ENCODE results near the gene CTBP2. TPM values are rescaled to one million over a fixed set of nuclear protein-coding genes. Genes with fewer than 3 reads are reported as not detected.

The CTBP2 gene
- total RNA-seq, 2 experiments from 2014 or later: 0.19 to 0.42 TPM

DNA sequence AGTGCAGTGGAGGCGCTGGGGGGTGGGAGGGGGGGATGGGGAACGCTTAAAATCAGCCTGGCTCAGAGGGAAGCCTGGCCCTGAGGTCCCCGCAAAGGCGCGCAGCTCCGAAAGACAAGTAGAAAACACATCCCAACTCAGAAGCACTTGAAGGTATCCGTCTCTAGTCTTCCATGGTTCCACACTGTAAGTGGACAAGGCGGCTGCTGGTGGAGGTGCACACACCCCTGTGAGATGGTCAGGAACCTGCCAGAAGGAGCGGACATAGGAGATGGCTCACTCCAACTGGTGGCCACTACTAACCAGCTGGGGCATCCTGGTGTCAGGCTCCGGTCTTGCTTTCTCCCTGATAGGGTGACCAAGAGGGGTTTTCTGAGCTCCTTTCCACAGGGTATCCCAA is 41.7 kb downstream of the CTBP2 start:
- CTCF ChIA-PET: no interaction called here
- Mint-ChIP-seq H3K27me3 (ENCODE audit: low read depth) (peaks cover 2% of the 10 kb centered on the region), H3K9me3 (no peaks in the 10 kb centered on the region), H3K4me3 (no peak overlapping the region), H3K4me1 (ENCODE audit: low read depth) (no peaks in the 10 kb centered on the region), H3K27ac (no peak overlapping the region), H3K36me3 (ENCODE audit: low read depth) (no peaks in the 10 kb centered on the region)
- no peak for DNase-seq
- intact Hi-C loops (cut with micrococcal nuclease): no loop called here

DNA sequence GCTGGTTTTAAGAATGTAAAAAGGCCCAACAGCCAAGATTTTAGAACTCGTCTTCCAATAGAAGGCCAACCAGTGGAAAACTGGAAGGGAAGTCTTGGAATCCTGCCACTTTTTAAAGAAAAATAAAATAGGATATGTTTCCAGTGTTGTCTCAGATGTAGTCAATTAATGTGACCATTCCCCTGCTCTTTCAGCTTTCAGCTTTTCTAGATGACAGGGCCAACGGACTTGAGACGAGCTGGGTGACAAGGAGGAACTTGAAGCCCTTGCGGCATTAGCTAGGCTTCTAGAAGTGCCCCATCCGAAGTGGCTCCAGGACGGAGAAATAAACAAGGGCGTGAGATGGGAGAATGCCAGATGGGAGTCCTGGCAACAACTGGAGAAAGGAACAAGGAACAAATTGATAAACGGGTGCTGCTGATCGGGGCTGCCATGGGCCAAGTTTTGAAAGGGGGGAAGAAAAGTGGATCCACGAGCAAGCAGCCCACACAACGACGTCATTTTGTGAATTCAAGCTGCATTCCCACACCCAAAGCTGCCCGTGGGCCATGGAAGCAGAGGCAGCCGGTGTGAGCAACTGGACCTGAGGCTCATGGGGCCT is 42.3 kb downstream of the CTBP2 start:
- Mint-ChIP-seq H3K9me3 (no peaks in the 10 kb centered on the region), H3K4me1 (ENCODE audit: low read depth) (no peaks in the 10 kb centered on the region), H3K4me3 (no peak overlapping the region), H3K27ac (no peak overlapping the region), H3K36me3 (ENCODE audit: low read depth) (no peaks in the 10 kb centered on the region), H3K27me3 (ENCODE audit: low read depth) (peaks cover 2% of the 10 kb centered on the region)
- intact Hi-C loops (cut with micrococcal nuclease): no loop called here
- DNase-seq: no peak
- CTCF ChIA-PET: no interaction called here

DNA sequence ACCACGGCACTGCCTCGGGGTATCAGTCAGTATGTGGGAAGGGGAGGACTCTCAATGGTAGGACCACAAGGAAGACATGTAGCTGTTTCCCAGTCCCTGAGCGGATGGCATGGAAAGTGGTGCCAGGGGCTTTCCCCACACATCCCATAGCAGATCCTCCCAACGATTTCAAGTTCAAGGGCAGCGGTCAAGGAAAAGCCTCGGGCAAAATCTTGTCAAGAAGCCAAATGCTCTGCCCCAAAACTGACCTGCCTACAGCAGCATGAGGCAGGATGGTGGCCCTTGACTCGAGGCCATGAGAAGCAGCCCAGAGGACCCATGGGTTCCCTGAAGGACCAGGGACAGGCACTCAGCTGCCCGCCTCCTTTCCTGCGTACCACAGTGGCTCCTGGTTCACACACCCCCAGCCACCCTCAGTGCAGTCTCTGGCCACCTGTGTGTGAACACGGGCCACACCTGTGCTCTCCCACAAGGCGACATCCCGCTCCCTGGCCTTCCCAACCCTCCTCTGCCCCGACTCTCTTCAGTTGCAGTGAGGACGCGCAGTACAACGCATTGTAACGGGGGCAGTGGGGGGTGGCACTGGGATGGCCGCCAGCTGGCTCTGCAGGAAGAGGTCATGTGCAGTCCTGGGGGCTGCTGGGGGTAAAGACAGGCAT is 43.6 kb downstream of the CTBP2 start:
- no peak overlapping the region for H3K27ac Mint-ChIP-seq
- CTCF ChIA-PET: no interaction called here
- intact Hi-C loops (cut with micrococcal nuclease): no loop called here
- no peak overlapping the region for H3K4me3 Mint-ChIP-seq
- no peaks in the 10 kb centered on the region for H3K9me3 Mint-ChIP-seq
- no peaks in the 10 kb centered on the region for H3K36me3 Mint-ChIP-seq (ENCODE audit: low read depth)
- DNase-seq: no peak
- no peaks in the 10 kb centered on the region for H3K4me1 Mint-ChIP-seq (ENCODE audit: low read depth)
- H3K27me3 Mint-ChIP-seq (ENCODE audit: low read depth): peaks cover 2% of the 10 kb centered on the region

DNA sequence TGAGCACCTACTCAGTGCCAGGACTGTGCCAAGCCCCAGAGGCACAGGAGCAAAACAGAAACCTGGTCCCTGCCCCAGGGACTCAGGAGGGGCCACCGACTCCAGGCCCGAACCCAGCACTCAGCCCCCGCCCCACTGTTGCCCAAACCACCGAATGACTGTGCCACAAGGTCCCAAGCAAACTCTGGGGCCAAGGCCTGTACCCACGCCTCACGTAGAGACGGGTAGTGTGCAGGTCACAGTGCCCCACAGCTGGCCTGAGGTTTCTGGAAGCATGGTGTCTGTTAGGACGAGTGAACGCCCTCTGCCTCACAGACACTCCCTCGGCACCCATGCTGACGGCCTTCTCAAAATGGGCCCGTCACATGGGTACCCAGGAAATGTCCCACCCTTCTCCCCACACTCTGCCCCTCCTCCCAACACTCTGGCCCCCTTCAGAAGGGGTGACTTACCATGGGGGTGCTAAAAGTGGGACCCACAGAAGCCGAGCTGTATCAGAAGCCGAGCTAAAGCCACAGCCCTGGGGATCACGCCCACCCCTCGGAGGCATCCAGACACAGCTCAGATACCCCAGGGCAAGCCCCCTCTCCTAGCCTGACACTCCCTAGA is 44.2 kb downstream of the CTBP2 start:
- Mint-ChIP-seq H3K9me3 (no peaks in the 10 kb centered on the region), H3K36me3 (ENCODE audit: low read depth) (no peaks in the 10 kb centered on the region)
- CTCF ChIA-PET: no interaction called here

DNA sequence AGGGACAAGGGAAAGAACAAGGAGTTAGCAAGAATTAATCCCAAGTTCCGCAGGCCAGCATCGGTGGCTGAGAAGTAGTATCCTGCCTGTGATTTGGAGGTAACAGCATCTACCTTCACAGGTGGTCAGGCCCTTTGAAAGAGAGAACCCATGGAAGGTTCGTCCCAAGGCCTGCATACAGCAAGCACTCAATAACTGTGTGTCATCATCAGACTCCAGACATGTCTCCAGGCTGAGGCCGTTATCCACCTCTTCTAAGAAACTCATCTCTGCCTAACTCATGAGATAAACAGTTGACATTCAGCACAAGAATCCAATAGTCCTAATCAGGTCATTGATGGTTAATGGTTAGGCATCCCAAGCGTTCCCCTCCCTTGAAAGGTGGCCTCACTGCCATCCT is 45.0 kb downstream of the CTBP2 start:
- intact Hi-C loops (cut with micrococcal nuclease): no loop called here
- no peaks in the 10 kb centered on the region for H3K9me3 Mint-ChIP-seq
- DNase-seq: no peak
- no peaks in the 10 kb centered on the region for H3K27me3 Mint-ChIP-seq (ENCODE audit: low read depth)
- H3K27ac Mint-ChIP-seq: no peak overlapping the region
- H3K4me3 Mint-ChIP-seq: no peak overlapping the region
- CTCF ChIA-PET: no interaction called here
- no peaks in the 10 kb centered on the region for H3K36me3 Mint-ChIP-seq (ENCODE audit: low read depth)
- no peaks in the 10 kb centered on the region for H3K4me1 Mint-ChIP-seq (ENCODE audit: low read depth)

More for the DNA sequence above, 44.2 kb downstream of the CTBP2 start:
- H3K4me3 Mint-ChIP-seq: no peak overlapping the region
- no peak for DNase-seq
- no peaks in the 10 kb centered on the region for H3K4me1 Mint-ChIP-seq (ENCODE audit: low read depth)
- intact Hi-C loops (cut with micrococcal nuclease): no loop called here
- H3K27me3 Mint-ChIP-seq (ENCODE audit: low read depth): peaks cover 2% of the 10 kb centered on the region
- H3K27ac Mint-ChIP-seq: no peak overlapping the region

DNA sequence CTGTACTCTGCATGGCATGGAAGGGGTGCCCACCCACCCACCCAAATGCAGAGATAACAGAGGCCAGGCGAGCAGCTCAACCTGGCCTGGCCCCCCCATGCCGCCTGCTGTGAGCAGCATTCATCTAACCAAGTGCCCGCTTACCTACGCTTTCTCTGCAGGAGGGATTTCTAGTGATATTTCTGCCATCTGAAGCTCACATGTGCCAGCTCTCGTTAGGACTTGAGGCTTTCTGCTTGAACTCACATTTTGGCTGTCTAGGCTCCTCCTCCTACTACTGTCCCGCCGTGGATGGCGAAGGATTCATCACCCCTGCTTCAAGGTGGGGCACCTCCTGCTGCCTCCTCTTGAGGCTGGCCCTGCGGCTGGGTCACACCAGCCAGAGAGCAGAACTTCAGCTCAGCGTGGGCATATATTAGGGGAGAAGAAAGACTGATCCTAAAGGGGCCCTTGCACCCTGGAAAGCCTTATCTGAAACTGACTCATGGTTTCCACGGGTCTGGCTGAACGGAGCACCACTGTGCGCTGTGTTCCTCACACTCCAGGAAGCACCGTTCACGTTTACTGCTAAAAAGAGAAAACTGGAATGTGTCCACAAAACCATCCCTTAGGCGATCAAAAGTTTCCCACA is 45.5 kb downstream of the CTBP2 start:
- Mint-ChIP-seq H3K4me1 (ENCODE audit: low read depth) (no peaks in the 10 kb centered on the region), H3K4me3 (no peak overlapping the region), H3K27me3 (ENCODE audit: low read depth) (no peaks in the 10 kb centered on the region), H3K36me3 (ENCODE audit: low read depth) (no peaks in the 10 kb centered on the region), H3K27ac (no peak overlapping the region), H3K9me3 (no peaks in the 10 kb centered on the region)
- CTCF ChIA-PET: no interaction called here
- DNase-seq: no peak
- intact Hi-C loops (cut with micrococcal nuclease): no loop called here

DNA sequence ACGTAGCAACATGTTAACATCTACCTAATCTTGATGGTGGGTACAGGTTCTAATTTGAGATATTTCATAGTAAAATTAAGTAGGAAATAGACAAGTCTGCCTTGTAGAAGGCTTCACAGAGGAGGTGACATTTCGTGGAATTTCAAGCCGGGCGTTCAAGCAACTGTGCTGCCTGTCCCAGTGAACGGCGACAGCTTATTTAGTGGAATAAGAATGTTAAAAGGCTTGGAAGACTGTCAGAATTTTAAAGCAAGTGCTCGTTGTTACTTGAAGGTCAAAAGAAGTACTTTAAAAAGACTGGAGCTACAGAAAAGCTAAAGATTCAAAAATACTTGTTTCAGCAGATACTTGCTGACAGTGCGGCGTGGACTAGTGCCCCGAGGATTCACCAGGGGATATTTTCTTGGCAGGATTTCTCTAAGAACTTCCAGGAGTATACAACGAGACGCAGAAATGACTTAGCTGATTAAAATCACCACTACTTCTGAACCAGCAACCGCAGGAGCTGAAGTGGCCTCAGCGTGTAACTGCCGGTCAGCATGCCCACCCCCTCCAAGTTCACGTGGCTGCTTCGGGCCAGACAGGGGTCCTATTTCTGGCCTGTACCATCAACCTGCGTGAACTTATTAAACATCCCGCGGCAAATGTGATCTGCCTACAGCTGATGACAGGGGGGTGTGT is 46.5 kb downstream of the CTBP2 start:
- Mint-ChIP-seq H3K4me1 (ENCODE audit: low read depth) (no peaks in the 10 kb centered on the region), H3K4me3 (no peak overlapping the region)
- DNase-seq: no peak

DNA sequence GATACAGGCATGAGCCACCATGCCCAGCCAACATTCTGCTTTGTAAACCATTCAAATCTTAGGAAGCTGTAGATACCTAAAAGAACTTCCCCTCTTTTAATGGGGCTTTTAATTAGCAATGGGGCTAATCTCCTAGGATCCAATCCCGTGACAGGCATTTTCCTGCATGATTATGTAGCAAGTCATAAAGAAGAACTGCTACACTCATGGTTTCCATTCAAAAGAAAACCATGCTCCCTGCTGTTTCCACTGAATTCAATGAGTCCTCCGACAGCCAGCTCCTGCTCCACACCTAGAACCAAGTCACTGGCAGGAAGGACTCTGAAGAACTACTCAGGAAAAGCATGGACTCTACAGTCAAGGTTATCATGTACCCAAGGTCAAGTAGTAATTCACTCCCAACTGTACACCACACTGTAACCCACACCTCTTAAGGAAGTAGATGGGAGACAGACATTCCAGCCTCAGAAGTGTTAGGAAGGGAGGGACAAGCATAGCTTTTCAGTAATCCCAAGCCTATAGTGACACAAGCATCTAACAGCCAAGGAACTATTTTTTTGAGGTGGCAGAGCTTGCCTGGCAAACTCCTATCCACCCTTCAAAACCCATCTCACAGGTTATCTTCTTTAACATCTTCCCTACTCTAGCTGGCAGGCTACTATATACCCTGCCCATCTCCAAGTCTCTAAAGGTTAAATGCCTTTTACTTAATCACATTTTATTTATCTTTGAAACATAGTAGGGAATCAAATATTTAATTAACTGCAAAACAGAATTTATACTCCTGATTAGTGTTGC is 47.5 kb downstream of the CTBP2 start:
- CTCF ChIA-PET: no interaction called here
- Mint-ChIP-seq H3K4me3 (no peak overlapping the region), H3K36me3 (ENCODE audit: low read depth) (no peaks in the 10 kb centered on the region), H3K27ac (no peak overlapping the region), H3K27me3 (ENCODE audit: low read depth) (no peaks in the 10 kb centered on the region), H3K9me3 (peaks cover 5% of the 10 kb centered on the region), H3K4me1 (ENCODE audit: low read depth) (no peaks in the 10 kb centered on the region)
- intact Hi-C loops (cut with micrococcal nuclease): no loop called here
- no peak for DNase-seq

More for the DNA sequence above, 46.5 kb downstream of the CTBP2 start:
- intact Hi-C loops (cut with micrococcal nuclease): no loop called here
- no peaks in the 10 kb centered on the region for H3K9me3 Mint-ChIP-seq
- H3K27ac Mint-ChIP-seq: no peak overlapping the region
- no peaks in the 10 kb centered on the region for H3K27me3 Mint-ChIP-seq (ENCODE audit: low read depth)
- H3K36me3 Mint-ChIP-seq (ENCODE audit: low read depth): no peaks in the 10 kb centered on the region
- CTCF ChIA-PET: no interaction called here

DNA sequence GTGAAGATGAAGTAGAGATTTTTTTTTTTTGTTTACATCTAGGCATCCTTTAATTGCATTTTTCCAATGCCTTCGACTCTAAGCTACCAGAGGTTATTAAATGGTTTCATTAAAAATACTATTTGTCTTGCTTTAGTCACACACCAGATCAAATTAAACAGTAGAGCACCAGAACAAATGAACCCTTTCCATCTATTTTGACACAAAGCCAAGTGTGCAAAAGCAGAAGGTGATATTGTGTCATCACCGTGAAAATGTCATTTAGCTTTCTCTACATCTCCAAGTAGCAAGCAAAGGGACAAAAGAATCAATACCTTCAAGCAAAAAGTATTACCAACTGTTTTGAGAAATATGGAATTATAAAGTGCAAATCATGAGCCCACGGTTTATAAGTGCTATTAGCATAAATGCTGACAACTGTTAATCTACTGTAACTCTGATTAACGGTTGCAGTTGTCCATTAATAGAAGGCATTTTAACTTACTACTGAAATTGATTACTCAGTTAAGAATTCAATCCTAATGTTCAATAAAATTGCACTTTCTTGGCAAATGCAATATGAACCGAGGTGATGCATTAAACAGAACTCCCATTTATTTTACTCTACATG is 49.1 kb downstream of the CTBP2 start:
- Mint-ChIP-seq H3K36me3 (ENCODE audit: low read depth) (no peaks in the 10 kb centered on the region), H3K9me3 (peaks cover 11% of the 10 kb centered on the region), H3K4me3 (no peak overlapping the region), H3K27me3 (ENCODE audit: low read depth) (no peaks in the 10 kb centered on the region), H3K4me1 (ENCODE audit: low read depth) (no peaks in the 10 kb centered on the region), H3K27ac (no peak overlapping the region)
- CTCF ChIA-PET: no interaction called here
- no peak for DNase-seq
- intact Hi-C loops (cut with micrococcal nuclease): no loop called here

DNA sequence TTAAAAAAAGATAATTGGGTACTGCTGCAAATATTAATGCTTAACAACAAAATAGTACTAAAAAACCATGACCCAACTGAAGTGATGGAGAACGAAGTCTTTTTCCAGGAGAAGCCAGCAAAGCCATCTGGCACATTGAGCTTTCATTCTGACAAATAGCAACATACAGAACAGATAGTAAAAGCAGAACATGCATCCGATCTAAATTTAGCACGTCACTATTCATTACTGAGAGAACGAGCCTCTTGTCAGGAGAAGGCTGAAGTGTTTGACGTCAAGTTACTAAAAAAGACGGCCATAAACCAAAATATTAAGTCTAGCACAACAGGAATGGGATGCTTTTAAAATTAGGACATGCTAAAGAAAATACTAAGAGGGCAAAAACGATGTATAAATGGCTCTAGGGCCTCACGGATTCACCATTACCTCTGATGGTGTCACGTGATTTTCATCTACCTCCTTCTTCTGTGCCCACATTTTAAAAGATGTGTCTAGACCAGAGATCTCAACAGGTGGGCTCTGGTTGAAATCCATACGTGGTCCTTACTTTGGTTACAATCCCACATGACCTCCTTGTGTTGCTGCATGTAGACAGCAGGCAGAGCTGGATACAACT is 52.3 kb downstream of the CTBP2 start:
- intact Hi-C loops (cut with micrococcal nuclease): no loop called here
- no peaks in the 10 kb centered on the region for H3K4me1 Mint-ChIP-seq (ENCODE audit: low read depth)
- H3K27me3 Mint-ChIP-seq (ENCODE audit: low read depth): no peaks in the 10 kb centered on the region
- H3K27ac Mint-ChIP-seq: no peak overlapping the region
- DNase-seq: no peak
- no peaks in the 10 kb centered on the region for H3K36me3 Mint-ChIP-seq (ENCODE audit: low read depth)
- H3K4me3 Mint-ChIP-seq: no peak overlapping the region
- CTCF ChIA-PET: interaction anchor here (0.5 kb wide), 1 partner anchor 193 kb away, joined by 6 read pairs; no protein-coding TSS in a partner anchor
- peaks cover 11% of the 10 kb centered on the region for H3K9me3 Mint-ChIP-seq

DNA sequence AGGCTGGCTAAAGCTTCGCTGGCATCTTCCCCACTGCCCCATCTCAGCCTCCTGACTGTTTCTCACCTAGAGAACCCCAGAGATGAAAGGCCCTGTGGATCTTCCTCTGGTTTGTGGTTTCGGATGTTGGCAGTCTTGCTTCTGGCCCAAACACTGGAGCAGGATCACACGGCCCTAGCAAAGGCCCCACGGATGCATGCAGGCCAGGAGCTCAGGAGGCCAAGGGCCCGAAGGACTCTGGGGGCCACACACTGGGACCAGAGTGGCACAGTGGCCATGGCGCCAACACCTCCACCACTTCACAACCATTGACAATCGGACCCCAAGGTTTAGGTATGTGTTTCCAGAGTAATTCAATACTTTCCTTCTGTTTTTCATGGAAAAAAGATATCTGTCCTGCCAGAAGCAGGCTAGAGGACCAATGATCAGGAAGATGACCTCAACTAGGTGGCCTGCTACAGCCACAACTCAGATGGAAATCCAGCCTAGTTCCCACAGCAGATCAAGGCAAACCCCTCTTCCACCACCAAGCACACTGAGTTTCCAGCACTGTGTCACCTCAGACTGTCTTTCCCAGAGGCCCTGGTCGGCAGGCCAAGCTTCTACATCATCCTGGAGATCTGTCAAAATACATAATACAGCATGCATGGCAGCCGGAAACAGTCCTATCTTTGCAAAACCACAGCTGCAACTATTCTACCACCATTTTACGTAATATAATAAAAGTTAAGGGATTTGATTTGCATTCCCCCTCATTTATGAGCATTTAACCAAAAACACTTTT is 53.0 kb downstream of the CTBP2 start:
- H3K27ac Mint-ChIP-seq: no peak overlapping the region
- H3K9me3 Mint-ChIP-seq: peaks cover 11% of the 10 kb centered on the region
- no peaks in the 10 kb centered on the region for H3K4me1 Mint-ChIP-seq (ENCODE audit: low read depth)
- no peaks in the 10 kb centered on the region for H3K27me3 Mint-ChIP-seq (ENCODE audit: low read depth)
- CTCF ChIA-PET: no interaction called here
- H3K36me3 Mint-ChIP-seq (ENCODE audit: low read depth): no peaks in the 10 kb centered on the region
- intact Hi-C loops (cut with micrococcal nuclease): no loop called here
- no peak overlapping the region for H3K4me3 Mint-ChIP-seq
- DNase-seq: no peak

All from activated naive CD4-positive, alpha-beta T cell treated with anti-CD3 and anti-CD28 coated beads for 36 hours (primary cell).